Measurements from ENCODE around the gene NLGN1.

NLGN1 gene

GRCh38 chr3:174000675-174001074, 603.1 kb downstream of the NLGN1 start:
- Histone ChIP-seq H3K9me3 (ENCODE audit: low read length) (no peaks in the 10 kb centered on the region), H3K9ac (ENCODE audit: low read length) (no peak overlapping the region), H3K27me3 (ENCODE audit: control insufficient read depth in 1 of 2, insufficient read depth in 2 of 2, low read length in 2 of 2) (no peaks in the 10 kb centered on the region), H3K36me3 (ENCODE audit: insufficient read depth, low read length) (no peaks in the 10 kb centered on the region), H3K4me1 (ENCODE audit: insufficient read depth, low read length) (no peaks in the 10 kb centered on the region), H3K4me3 (ENCODE audit: low read depth in 1 of 2, low read length in 2 of 2) (no peak overlapping the region), H3K27ac (ENCODE audit: low read depth, low read length) (no peak overlapping the region)

- Histone ChIP-seq H3K4me1 (ENCODE audit: insufficient read depth, low read length) (no peaks in the 10 kb centered on the region), H3K27me3 (ENCODE audit: control insufficient read depth in 1 of 2, insufficient read depth in 2 of 2, low read length in 2 of 2) (no peaks in the 10 kb centered on the region), H3K4me3 (ENCODE audit: low read depth in 1 of 2, low read length in 2 of 2) (no peak overlapping the region), H3K9me3 (ENCODE audit: low read length) (no peaks in the 10 kb centered on the region), H3K9ac (ENCODE audit: low read length) (no peak overlapping the region), H3K27ac (ENCODE audit: low read depth, low read length) (no peak overlapping the region), H3K36me3 (ENCODE audit: insufficient read depth, low read length) (no peaks in the 10 kb centered on the region)
Measured at GRCh38 chr3:174002543-174002942, 605.0 kb downstream of the NLGN1 start.

DNA sequence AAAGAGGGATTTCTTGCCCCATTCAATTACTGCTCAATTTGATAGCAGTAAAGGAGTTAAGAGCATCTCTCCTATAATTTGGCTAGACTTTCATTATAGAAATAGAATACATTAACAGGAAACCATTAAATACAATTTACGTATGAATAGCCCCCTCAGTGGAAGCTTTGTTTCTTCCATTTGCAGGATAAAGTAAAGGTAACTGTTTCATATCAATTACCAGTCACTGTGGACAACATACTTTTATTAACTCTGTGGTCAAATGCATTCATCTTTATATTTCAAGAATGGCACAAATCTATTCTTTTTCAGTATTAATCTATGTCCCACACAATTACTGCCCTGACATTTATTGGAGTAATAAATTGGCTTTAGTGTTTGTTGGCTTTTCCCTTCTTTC, 613.4 kb downstream of the NLGN1 start:
- H3K27ac ChIP-seq (ENCODE audit: low read depth, low read length), result no peak overlapping the region
- H3K9me3 ChIP-seq (ENCODE audit: low read length), result no peaks in the 10 kb centered on the region
- no peaks in the 10 kb centered on the region for H3K36me3 ChIP-seq (ENCODE audit: insufficient read depth, low read length)
- no peak overlapping the region for H3K4me3 ChIP-seq (ENCODE audit: low read depth in 1 of 2, low read length in 2 of 2)
- no peaks in the 10 kb centered on the region for H3K4me1 ChIP-seq (ENCODE audit: insufficient read depth, low read length)
- no peak overlapping the region for H3K9ac ChIP-seq (ENCODE audit: low read length)
- no peaks in the 10 kb centered on the region for H3K27me3 ChIP-seq (ENCODE audit: control insufficient read depth in 1 of 2, insufficient read depth in 2 of 2, low read length in 2 of 2)

- Histone ChIP-seq H3K36me3 (ENCODE audit: insufficient read depth, low read length) (no peaks in the 10 kb centered on the region), H3K27me3 (ENCODE audit: control insufficient read depth in 1 of 2, insufficient read depth in 2 of 2, low read length in 2 of 2) (no peaks in the 10 kb centered on the region), H3K27ac (ENCODE audit: low read depth, low read length) (no peak overlapping the region), H3K4me3 (ENCODE audit: low read depth in 1 of 2, low read length in 2 of 2) (no peak overlapping the region), H3K9me3 (ENCODE audit: low read length) (no peaks in the 10 kb centered on the region), H3K4me1 (ENCODE audit: insufficient read depth, low read length) (no peaks in the 10 kb centered on the region), H3K9ac (ENCODE audit: low read length) (no peak overlapping the region)
Measured at GRCh38 chr3:174016186-174016585, 618.6 kb downstream of the NLGN1 start.

DNA sequence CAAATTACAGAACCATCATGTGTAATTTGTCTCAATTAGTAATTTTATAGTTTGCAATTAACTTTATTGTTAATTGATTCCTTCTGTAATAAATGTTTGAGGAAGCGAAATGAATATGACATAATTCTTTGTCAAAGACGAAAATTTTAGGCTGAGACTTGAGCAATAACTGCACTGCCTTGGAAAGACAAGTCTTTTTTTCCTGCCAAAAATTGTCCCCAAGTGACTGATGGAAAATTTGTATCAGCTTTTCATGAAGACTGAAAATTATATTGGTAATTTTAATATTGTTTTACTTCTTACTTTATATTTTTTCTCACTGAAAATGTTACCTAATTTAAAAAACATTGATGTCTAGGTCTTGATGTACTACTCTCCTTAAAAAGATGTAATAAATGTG, 622.6 kb downstream of the NLGN1 start:
- Histone ChIP-seq H3K27ac (ENCODE audit: low read depth, low read length) (no peak overlapping the region), H3K4me1 (ENCODE audit: insufficient read depth, low read length) (no peaks in the 10 kb centered on the region), H3K9me3 (ENCODE audit: low read length) (no peaks in the 10 kb centered on the region), H3K27me3 (ENCODE audit: control insufficient read depth in 1 of 2, insufficient read depth in 2 of 2, low read length in 2 of 2) (no peaks in the 10 kb centered on the region), H3K9ac (ENCODE audit: low read length) (no peak overlapping the region), H3K4me3 (ENCODE audit: low read depth in 1 of 2, low read length in 2 of 2) (no peak overlapping the region), H3K36me3 (ENCODE audit: insufficient read depth, low read length) (no peaks in the 10 kb centered on the region)

DNA sequence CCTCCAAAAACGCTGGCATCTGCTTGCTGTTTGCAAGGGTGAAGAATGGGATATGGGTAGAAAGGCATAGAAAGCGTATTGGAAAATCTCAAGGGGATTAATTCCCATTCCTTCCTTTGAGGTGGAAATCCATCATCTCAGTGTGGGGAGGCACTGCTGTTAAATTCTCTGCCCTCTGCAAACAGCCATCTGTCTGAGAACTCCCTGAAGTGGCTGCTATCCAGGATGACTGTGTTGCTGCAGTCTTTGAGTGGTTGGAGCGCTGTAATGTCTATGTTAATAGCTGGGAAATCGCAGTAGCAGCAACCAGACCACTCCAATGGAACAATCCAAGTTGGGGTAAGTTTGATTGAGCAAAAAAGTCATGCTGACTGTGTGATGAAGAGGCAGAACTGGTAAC, 625.9 kb downstream of the NLGN1 start:
- no peaks in the 10 kb centered on the region for H3K36me3 ChIP-seq (ENCODE audit: insufficient read depth, low read length)
- no peaks in the 10 kb centered on the region for H3K27me3 ChIP-seq (ENCODE audit: control insufficient read depth in 1 of 2, insufficient read depth in 2 of 2, low read length in 2 of 2)
- no peaks in the 10 kb centered on the region for H3K9me3 ChIP-seq (ENCODE audit: low read length)
- H3K4me3 ChIP-seq (ENCODE audit: low read depth in 1 of 2, low read length in 2 of 2), result no peak overlapping the region
- H3K4me1 ChIP-seq (ENCODE audit: insufficient read depth, low read length), result no peaks in the 10 kb centered on the region
- no peak overlapping the region for H3K27ac ChIP-seq (ENCODE audit: low read depth, low read length)
- H3K9ac ChIP-seq (ENCODE audit: low read length), result no peak overlapping the region

DNA sequence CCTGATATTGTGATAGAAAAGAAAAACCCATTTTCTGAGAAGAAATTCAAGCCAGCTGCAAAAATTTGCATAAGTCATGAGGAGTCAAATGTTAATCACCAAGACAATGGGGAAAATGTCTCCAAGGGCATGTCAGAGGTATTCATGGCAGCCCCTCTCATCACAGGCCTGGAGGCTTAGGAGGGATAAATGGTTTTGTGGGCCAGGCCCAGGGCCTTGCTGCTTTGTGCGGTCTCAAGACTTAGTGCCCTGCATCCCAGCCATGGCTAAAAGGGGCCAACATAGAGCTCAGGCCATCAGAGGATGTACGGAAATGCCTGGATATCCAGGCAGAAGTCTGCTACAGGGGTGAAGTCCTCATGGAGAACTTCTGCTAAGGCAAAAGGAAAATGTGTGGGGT, 631.1 kb downstream of the NLGN1 start:
- Histone ChIP-seq H3K4me3 (ENCODE audit: low read depth in 1 of 2, low read length in 2 of 2) (no peak overlapping the region), H3K9me3 (ENCODE audit: low read length) (no peaks in the 10 kb centered on the region), H3K36me3 (ENCODE audit: insufficient read depth, low read length) (no peaks in the 10 kb centered on the region), H3K27ac (ENCODE audit: low read depth, low read length) (no peak overlapping the region), H3K9ac (ENCODE audit: low read length) (no peak overlapping the region), H3K27me3 (ENCODE audit: control insufficient read depth in 1 of 2, insufficient read depth in 2 of 2, low read length in 2 of 2) (no peaks in the 10 kb centered on the region), H3K4me1 (ENCODE audit: insufficient read depth, low read length) (no peaks in the 10 kb centered on the region)

DNA sequence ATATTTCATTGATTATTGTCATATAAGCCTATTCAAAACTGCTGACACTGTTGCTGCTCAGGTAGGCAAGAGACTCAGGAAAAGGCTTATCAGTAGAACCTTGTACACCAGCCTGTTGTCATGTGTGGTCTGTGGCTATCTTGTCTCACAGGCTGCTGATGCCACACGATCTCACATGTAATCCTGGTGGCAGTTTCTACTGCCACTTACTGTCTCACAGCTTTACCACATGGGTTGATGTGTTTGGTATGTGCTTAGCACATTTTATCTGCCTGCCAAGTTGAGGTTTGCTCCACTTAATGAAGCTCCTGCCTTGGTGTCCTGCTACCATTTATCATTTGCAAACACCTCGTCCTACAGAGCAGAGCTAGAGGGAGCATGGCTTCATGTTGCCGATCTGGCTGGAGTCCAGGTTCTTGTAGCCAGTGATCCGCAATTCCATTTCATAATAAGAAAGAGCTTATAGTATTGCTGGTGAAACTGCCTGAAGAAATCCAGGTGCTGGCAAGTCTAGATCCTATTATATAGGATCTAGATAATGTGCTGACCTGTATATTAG, 637.9 kb downstream of the NLGN1 start:
- H3K4me1 ChIP-seq (ENCODE audit: insufficient read depth, low read length), result no peaks in the 10 kb centered on the region
- H3K9me3 ChIP-seq (ENCODE audit: low read length), result no peaks in the 10 kb centered on the region

DNA sequence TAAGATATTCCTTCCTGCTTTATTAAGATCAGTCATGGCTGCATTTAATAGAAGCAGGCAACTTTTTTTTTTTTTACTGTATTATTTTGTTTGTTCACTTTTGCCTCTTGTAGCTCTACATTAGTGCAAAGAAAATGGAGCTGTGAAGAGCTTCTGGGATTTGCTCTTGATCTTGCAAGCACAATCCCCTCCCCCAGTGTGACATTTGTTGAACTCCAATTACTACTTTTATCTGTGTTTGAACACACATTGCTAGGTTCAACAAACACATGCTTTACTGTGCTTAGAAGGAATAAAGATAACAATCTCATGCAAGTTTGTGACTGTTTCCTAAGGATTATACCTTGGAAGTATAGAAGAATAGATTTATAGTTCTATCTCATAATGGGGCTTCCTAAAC, 648.8 kb downstream of the NLGN1 start:
- Histone ChIP-seq H3K4me1 (ENCODE audit: insufficient read depth, low read length) (no peaks in the 10 kb centered on the region), H3K9me3 (ENCODE audit: low read length) (no peaks in the 10 kb centered on the region), H3K9ac (ENCODE audit: low read length) (no peak overlapping the region), H3K36me3 (ENCODE audit: insufficient read depth, low read length) (no peaks in the 10 kb centered on the region), H3K27ac (ENCODE audit: low read depth, low read length) (no peak overlapping the region), H3K4me3 (ENCODE audit: low read depth in 1 of 2, low read length in 2 of 2) (no peak overlapping the region), H3K27me3 (ENCODE audit: control insufficient read depth in 1 of 2, insufficient read depth in 2 of 2, low read length in 2 of 2) (no peaks in the 10 kb centered on the region)

More for the DNA sequence above, 637.9 kb downstream of the NLGN1 start:
- Histone ChIP-seq H3K4me3 (ENCODE audit: low read depth in 1 of 2, low read length in 2 of 2) (no peak overlapping the region), H3K36me3 (ENCODE audit: insufficient read depth, low read length) (no peaks in the 10 kb centered on the region), H3K9ac (ENCODE audit: low read length) (no peak overlapping the region), H3K27me3 (ENCODE audit: control insufficient read depth in 1 of 2, insufficient read depth in 2 of 2, low read length in 2 of 2) (no peaks in the 10 kb centered on the region), H3K27ac (ENCODE audit: low read depth, low read length) (no peak overlapping the region)

DNA sequence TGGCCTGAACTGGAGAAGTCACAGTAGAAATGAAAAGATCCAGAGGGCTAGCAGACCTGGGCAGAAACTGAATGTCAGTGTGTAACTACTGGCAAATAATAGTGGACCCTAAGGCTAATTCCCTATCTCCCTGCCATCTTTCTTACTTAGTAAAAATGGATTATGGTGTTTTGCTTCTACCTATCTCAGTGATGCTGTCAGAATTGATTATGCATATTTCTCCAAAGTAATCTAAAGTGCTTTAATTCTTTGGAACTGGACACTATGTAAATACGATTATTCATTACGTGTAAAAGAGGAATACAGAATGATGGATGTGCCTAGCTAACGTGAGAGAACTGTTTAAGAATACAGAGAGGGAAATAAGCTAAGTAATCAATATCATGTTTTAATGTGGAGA, 651.9 kb downstream of the NLGN1 start:
- Histone ChIP-seq H3K27ac (ENCODE audit: low read depth, low read length) (no peak overlapping the region), H3K4me1 (ENCODE audit: insufficient read depth, low read length) (no peaks in the 10 kb centered on the region), H3K27me3 (ENCODE audit: control insufficient read depth in 1 of 2, insufficient read depth in 2 of 2, low read length in 2 of 2) (no peaks in the 10 kb centered on the region), H3K4me3 (ENCODE audit: low read depth in 1 of 2, low read length in 2 of 2) (no peak overlapping the region), H3K36me3 (ENCODE audit: insufficient read depth, low read length) (no peaks in the 10 kb centered on the region), H3K9me3 (ENCODE audit: low read length) (no peaks in the 10 kb centered on the region), H3K9ac (ENCODE audit: low read length) (no peak overlapping the region)

GRCh38 chr3:174051191-174051590, 653.6 kb downstream of the NLGN1 start:
- Histone ChIP-seq H3K36me3 (ENCODE audit: insufficient read depth, low read length) (no peaks in the 10 kb centered on the region), H3K4me3 (ENCODE audit: low read depth in 1 of 2, low read length in 2 of 2) (no peak overlapping the region), H3K27ac (ENCODE audit: low read depth, low read length) (no peak overlapping the region), H3K27me3 (ENCODE audit: control insufficient read depth in 1 of 2, insufficient read depth in 2 of 2, low read length in 2 of 2) (no peaks in the 10 kb centered on the region), H3K9ac (ENCODE audit: low read length) (no peak overlapping the region), H3K9me3 (ENCODE audit: low read length) (no peaks in the 10 kb centered on the region), H3K4me1 (ENCODE audit: insufficient read depth, low read length) (no peaks in the 10 kb centered on the region)

DNA sequence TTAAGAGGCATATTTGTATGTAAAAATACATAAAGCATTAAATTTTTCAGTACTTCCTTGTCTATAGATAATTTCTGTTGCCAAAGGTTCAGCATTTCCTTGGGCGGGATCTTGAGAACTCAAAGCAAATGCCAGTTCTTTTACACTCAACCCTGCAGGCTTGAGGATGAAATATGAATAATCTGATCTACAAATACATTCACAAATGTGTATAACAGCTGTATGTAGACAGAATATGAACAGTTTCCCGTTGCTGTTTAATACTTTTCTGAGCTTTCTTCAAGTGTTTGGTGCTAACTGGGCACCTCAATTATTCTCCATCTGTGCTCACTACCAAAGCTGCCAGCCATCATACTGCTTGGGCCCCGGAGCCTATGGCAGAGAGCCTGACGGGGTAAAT, 661.3 kb downstream of the NLGN1 start:
- H3K4me1 ChIP-seq (ENCODE audit: insufficient read depth, low read length), result no peaks in the 10 kb centered on the region
- no peaks in the 10 kb centered on the region for H3K27me3 ChIP-seq (ENCODE audit: control insufficient read depth in 1 of 2, insufficient read depth in 2 of 2, low read length in 2 of 2)
- no peak overlapping the region for H3K4me3 ChIP-seq (ENCODE audit: low read depth in 1 of 2, low read length in 2 of 2)
- no peaks in the 10 kb centered on the region for H3K9me3 ChIP-seq (ENCODE audit: low read length)
- no peaks in the 10 kb centered on the region for H3K36me3 ChIP-seq (ENCODE audit: insufficient read depth, low read length)
- H3K9ac ChIP-seq (ENCODE audit: low read length), result no peak overlapping the region
- H3K27ac ChIP-seq (ENCODE audit: low read depth, low read length), result no peak overlapping the region

Measured in muscle layer of colon (tissue), 2 donors.